Measurements from ENCODE around the gene TFF3. TPM values are rescaled to one million over a fixed set of nuclear protein-coding genes. Genes with fewer than 3 reads are reported as not detected.
"Not testable (repeated sequence)": the region's sequence is repeated elsewhere in the genome, so short reads cannot be mapped to it uniquely, and the experiment has no call there.

The TFF3 gene
- polyA plus RNA-seq, 1 donor from 2014 or later = not detected

GRCh38 chr21:42294273-42294880 lies 20.8 kb downstream of the TFF3 start:
- H3K4me3 ChIP-seq (ENCODE audit: low read length) = no peak overlapping the region
- H3K9me2 ChIP-seq (ENCODE audit: insufficient read depth, low read length) = no peaks in the 10 kb centered on the region
- no peaks in the 10 kb centered on the region for H3K9me3 ChIP-seq (ENCODE audit: low read length)
- no peak overlapping the region for H3K27ac ChIP-seq (ENCODE audit: low read length)
- H3K9ac ChIP-seq (ENCODE audit: low read length) = no peak overlapping the region
- TF ChIP-seq REST (IDR thresholded peaks at IDR 0.05; ENCODE audit: borderline replicate concordance) (no peak), RAD21 (conservative IDR thresholded peaks at IDR 0.05) (no peak), SMC3 (conservative IDR thresholded peaks at IDR 0.05; ENCODE audit: poor library complexity) (no peak), MXI1 (conservative IDR thresholded peaks at IDR 0.05; ENCODE audit: poor library complexity, severe bottlenecking) (no peak), POLR2AphosphoS5 (IDR thresholded peaks at IDR 0.05) (no peak), EZH2 (IDR thresholded peaks at IDR 0.05; ENCODE audit: borderline replicate concordance, insufficient read depth, low read length, poor library complexity, severe bottlenecking) (no peak), EP300 (conservative IDR thresholded peaks at IDR 0.05; ENCODE audit: poor library complexity, severe bottlenecking) (no peak), CTCF (IDR thresholded peaks at IDR 0.05; ENCODE audit: poor library complexity, severe bottlenecking) (no peak), TAF1 (IDR thresholded peaks at IDR 0.05; ENCODE audit: low read depth) (no peak)
- no peak overlapping the region for H2AFZ ChIP-seq (ENCODE audit: low read depth, low read length)
- no peak overlapping the region for H3K4me2 ChIP-seq (ENCODE audit: low read length)
- no peaks in the 10 kb centered on the region for H3K27me3 ChIP-seq (ENCODE audit: insufficient read depth, low read depth, low read length)
- no peaks in the 10 kb centered on the region for H3F3A ChIP-seq (ENCODE audit: insufficient read depth, low read length, poor library complexity, severe bottlenecking)
- H3K36me3 ChIP-seq (ENCODE audit: insufficient read depth, low read length) = no peaks in the 10 kb centered on the region
- H4K20me1 ChIP-seq (ENCODE audit: insufficient read depth) = no peaks in the 10 kb centered on the region
- H3K79me2 ChIP-seq (replicated peaks; ENCODE audit: insufficient read depth, low read length) = no peaks in the 10 kb centered on the region

GRCh38 chr21:42293649-42294272 lies 21.4 kb downstream of the TFF3 start:
- no peaks in the 10 kb centered on the region for H3K9me3 ChIP-seq (ENCODE audit: low read length)
- no peak overlapping the region for H3K9ac ChIP-seq (ENCODE audit: low read length)
- H3K27me3 ChIP-seq (ENCODE audit: insufficient read depth, low read depth, low read length) = no peaks in the 10 kb centered on the region
- no peaks in the 10 kb centered on the region for H3K9me2 ChIP-seq (ENCODE audit: insufficient read depth, low read length)
- no peaks in the 10 kb centered on the region for H3K36me3 ChIP-seq (ENCODE audit: insufficient read depth, low read length)
- H2AFZ ChIP-seq (ENCODE audit: low read depth, low read length) = no peak overlapping the region
- no peak overlapping the region for H3K4me2 ChIP-seq (ENCODE audit: low read length)
- TF ChIP-seq EP300 (conservative IDR thresholded peaks at IDR 0.05; ENCODE audit: poor library complexity, severe bottlenecking) (no peak), SMC3 (conservative IDR thresholded peaks at IDR 0.05; ENCODE audit: poor library complexity) (no peak), CTCF (IDR thresholded peaks at IDR 0.05; ENCODE audit: poor library complexity, severe bottlenecking) (no peak), TAF1 (IDR thresholded peaks at IDR 0.05; ENCODE audit: low read depth) (no peak), RAD21 (conservative IDR thresholded peaks at IDR 0.05) (no peak), POLR2AphosphoS5 (IDR thresholded peaks at IDR 0.05) (no peak), EZH2 (IDR thresholded peaks at IDR 0.05; ENCODE audit: borderline replicate concordance, insufficient read depth, low read length, poor library complexity, severe bottlenecking) (no peak)
- H4K20me1 ChIP-seq (ENCODE audit: insufficient read depth) = no peaks in the 10 kb centered on the region
- H3K4me3 ChIP-seq (ENCODE audit: low read length) = no peak overlapping the region
- H3F3A ChIP-seq (ENCODE audit: insufficient read depth, low read length, poor library complexity, severe bottlenecking) = no peaks in the 10 kb centered on the region
- H3K79me2 ChIP-seq (replicated peaks; ENCODE audit: insufficient read depth, low read length) = no peaks in the 10 kb centered on the region
- H3K27ac ChIP-seq (ENCODE audit: low read length) = no peak overlapping the region

GRCh38 chr21:42292563-42293142 lies 22.6 kb downstream of the TFF3 start:
- H3K9me2 ChIP-seq (ENCODE audit: insufficient read depth, low read length); H3K9ac ChIP-seq (ENCODE audit: low read length); H3F3A ChIP-seq (ENCODE audit: insufficient read depth, low read length, poor library complexity, severe bottlenecking); H3K9me3 ChIP-seq (ENCODE audit: low read length); H3K36me3 ChIP-seq (ENCODE audit: insufficient read depth, low read length); H3K4me2 ChIP-seq (ENCODE audit: low read length); H3K4me3 ChIP-seq (ENCODE audit: low read length); H4K20me1 ChIP-seq (ENCODE audit: insufficient read depth); H3K27ac ChIP-seq (ENCODE audit: low read length); H2AFZ ChIP-seq (ENCODE audit: low read depth, low read length); H3K27me3 ChIP-seq (ENCODE audit: insufficient read depth, low read depth, low read length); H3K79me2 ChIP-seq (replicated peaks; ENCODE audit: insufficient read depth, low read length): not testable (repeated sequence)

Measured in neural cell (in vitro differentiated cells).